Fibroblast of skin of scalp (primary cell): ENCODE measurements around the gene LRRC70.
A peak's percentile ranks its signal among the peaks of the same experiment; 100 is the strongest.

ENCODE experiments used
- DNase-seq: peaks from one replicate; pipeline ENCODE4 v3.0.0-alpha.2; 2013

The LRRC70 gene

DNA sequence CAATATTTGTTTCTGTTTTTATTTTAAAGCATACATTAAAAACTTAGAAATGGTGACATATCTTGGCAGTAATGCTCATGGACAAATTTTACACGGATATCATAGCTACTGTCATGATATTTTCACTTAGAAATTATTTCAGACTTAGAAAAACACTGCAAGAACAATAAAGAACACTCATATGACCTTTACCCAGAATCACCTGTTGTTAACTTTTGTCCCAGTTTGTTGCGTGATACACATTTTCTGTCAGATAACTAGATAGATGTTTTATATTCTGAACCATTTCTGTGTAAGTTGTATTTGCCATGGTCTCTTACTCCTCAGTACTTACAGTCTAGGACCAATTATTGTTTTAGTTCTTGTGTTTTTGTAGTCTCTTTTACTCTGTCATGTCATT lies 3.6 kb upstream of the LRRC70 start:
- no peak for DNase-seq

GRCh38 chr5:62575489-62575888 lies 3.1 kb upstream of the LRRC70 start:
- DNase-seq, result no peak

DNA sequence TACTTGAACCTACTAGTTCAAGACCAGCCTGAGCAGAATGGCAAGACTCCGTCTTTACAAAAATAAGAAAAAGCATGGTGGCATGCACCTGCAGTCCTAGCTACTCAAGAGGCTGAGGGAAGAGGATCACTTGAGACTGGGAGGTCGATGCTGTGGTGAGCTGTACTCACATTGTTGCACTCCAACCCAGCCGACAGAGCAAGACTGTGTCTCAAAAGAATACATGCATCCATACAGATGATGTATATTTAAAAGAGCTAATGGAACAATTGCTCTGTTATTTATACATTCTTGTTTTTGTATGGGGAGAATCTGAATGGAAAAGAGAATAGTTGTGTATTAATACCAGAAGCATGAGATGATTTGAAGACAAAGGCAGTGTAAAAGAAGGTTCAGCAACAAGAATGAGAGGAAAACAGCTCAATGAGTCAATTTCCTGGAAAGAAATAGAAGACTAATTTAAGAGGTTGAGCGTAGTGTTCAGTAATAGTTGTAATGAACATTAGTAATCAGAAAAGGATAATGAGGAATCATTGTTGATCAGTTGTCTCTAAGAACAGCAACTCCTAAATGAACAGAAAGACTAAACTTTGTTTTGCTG lies 1.9 kb upstream of the LRRC70 start:
- no peak for DNase-seq

DNA sequence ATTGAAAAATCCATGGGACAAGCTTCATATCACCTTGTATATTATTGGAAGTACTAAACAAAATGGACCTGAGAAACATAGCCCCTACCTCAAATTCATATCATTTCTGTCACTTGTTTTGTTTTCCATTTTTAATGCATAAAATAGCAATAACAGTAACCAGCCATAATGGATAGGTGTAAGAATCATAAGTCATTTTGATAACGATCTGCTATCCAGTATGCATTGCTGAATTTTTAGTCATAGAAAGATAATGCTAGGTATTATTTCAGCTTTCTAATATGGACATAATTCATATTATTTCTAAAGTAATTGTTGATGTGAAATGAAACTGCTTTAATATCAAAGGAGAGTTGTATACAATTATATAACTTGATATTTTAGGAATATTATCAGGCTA lies 1.1 kb upstream of the LRRC70 start:
- no peak for DNase-seq

DNA sequence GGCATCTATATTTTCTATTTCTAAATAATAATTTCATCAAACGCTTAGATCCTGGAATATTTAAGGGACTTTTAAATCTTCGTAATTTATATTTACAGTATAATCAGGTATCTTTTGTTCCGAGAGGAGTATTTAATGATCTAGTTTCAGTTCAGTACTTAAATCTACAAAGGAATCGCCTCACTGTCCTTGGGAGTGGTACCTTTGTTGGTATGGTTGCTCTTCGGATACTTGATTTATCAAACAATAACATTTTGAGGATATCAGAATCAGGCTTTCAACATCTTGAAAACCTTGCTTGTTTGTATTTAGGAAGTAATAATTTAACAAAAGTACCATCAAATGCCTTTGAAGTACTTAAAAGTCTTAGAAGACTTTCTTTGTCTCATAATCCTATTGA lies 1.1 kb downstream of the LRRC70 start:
- no peak for DNase-seq

DNA sequence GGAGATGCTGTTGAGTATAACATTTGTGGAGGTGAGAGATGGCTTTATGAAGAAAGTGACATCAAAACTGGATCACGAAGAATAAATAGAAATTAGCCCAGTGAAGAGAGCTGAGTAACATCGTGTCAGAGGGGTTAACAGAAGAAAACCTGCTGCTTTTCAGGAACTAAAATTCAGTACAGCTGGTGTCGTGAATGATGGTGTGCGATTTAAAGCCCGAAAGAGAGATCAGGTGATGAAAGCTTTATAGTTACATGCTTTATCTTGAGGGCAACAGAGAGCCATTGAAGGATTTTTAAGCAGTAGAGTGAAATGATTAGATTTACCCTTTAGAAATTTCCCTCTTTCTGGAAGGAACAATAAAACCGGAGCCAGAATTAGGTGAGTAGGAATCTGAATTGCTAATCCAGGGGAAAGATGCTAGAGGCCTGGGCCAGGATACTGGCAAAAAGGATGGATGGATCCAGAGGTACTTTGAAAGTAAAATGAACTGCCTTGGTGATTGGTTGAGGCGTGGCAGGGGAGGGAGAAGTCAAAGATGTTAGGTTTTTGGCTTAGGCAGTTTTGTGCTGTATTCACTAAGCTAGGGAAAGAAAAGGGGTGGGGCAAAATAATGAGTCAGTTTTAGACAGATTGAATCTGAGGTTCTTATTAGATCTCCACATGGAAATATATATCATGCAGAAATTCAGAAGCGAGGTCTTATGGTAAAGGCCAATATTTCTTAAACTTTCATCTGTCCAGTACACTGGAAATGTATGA lies 3.4 kb downstream of the LRRC70 start:
- DNase-seq, result no peak

- DNase-seq, result no peak
Observed at GRCh38 chr5:62584391-62584790, 5.8 kb downstream of the LRRC70 start.

DNA sequence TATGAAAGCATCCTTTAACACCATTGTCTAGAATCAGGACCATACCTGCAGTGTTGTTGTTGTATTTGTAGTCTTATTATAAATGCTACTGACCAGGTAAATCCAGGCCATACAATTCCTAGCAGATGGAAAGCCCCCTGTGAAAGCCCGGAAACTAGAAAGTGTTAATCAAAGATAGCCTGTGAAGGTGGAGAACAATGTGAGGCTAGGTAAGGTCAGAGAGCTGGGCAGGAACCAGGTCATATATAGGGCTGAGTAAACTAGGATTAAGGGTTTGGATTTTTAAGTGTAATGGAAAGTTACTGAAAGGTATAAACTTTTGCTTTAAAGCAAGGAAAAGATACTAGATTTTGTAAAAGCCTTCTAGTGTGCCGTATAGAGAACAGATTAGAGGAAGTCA lies 6.7 kb downstream of the LRRC70 start:
- no peak for DNase-seq

GRCh38 chr5:62585751-62586150 lies 7.1 kb downstream of the LRRC70 start:
- no peak for DNase-seq

GRCh38 chr5:62587737-62588136 lies 9.1 kb downstream of the LRRC70 start:
- DNase-seq, result no peak

DNA sequence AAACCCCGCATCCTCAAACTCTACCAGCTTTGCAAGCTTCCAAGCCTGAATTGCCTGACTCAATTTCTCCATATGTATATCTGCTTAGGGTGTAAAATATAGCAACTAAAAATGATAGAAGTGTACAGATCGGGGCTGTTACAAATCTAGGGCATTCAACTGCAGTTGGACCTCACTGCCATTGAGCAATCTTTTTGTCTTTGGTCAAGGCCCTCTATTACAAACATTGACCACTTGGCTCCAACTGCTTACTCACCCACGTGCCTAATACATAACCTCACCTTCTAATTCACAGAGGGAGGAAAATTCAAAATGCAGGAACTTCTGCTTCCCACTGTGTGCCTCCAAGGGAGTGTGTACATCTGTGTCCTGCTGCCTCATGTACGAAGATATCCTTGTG lies 10.0 kb downstream of the LRRC70 start:
- no peak for DNase-seq

DNA sequence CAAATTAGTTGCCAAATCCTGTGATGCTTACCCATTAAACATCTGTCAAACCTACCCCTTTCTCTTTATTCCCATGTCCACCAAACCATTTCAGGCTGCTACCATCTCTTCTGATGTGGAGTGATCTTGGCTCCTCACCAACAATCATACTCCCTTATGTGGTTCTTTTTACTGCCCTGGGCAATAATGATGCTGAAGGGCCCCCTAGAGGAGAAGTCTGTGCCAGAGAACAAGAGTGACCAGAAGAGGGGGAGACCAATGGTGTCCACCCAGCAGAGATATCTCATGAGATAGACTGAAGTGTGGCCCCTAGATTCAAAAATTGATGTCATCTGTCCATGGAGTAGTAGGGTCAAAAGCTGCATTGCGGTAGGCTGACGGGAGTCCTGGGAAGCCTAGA lies 10.9 kb downstream of the LRRC70 start:
- DNase-seq, result no peak

DNA sequence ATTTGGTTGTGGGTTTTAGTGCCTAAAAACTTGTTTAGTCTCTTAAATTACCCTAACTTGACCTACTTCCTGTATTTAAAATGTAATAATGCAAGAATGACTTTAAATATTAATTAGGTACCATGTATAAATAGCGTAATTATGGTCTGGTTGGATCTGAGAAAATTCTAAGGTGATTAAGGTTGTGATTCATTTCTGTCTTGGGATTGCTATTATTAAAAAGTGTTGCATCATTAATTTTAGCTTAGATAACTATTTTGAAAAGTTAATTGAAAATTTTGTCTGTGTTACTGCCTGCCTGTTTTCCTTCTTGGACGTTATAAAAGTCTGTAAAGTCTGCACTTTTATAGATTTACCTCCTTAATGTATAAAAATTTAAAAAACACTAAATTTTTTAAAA lies 11.8 kb downstream of the LRRC70 start:
- DNase-seq, result no peak

- DNase-seq, result no peak
Observed at GRCh38 chr5:62592558-62592957, 13.9 kb downstream of the LRRC70 start.

- DNase-seq, result no peak
Observed at GRCh38 chr5:62593331-62593730, 14.7 kb downstream of the LRRC70 start.

DNA sequence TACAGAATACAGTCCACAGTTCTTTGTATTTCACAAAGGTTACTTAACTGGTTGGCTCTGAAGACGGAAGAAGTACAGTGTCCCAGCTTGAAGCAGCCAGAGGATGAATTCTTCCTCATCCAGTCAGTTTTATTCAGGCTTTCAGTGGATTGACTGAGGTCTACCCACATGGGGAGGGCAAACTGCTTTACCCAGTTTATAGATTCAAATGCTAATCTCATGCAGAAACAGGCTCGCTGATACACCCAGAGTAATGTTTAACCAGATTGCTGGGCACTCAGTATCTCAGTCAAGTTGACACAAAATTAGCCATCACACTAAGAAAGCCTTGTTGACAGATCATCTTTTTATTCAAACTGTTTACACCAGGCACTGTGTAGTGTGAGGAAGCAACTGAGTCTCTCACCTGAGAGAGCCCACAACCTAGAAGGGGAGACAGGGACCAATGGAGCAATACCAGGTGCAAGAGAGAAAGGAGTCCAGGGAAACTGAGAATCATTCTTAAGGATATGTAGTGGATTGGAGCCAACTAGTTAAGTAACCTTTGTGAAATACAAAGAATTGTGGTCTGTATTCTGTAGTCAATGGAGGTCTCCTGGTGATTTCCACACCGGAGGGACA lies 15.9 kb downstream of the LRRC70 start:
- no peak for DNase-seq

DNA sequence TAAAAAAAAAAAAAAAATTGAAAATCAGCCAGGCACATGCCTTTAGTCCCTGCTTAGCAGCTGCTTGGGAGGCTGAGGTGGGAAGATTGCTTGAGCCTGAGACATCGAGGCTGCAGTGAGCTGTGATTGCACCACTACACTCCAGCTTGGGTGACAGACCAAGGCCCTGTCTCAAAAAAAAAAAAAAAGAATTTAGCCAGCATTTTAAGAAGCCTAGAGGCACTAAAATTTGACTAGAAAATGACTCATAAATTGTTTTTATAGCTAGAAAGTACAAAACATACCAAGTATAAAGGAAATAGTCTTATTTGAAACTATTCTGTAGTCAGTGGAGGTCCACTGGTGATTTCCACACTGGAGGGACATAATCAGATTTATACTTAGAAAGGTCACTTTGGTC lies 17.5 kb downstream of the LRRC70 start:
- DNase-seq, result peak; percentile 31

DNA sequence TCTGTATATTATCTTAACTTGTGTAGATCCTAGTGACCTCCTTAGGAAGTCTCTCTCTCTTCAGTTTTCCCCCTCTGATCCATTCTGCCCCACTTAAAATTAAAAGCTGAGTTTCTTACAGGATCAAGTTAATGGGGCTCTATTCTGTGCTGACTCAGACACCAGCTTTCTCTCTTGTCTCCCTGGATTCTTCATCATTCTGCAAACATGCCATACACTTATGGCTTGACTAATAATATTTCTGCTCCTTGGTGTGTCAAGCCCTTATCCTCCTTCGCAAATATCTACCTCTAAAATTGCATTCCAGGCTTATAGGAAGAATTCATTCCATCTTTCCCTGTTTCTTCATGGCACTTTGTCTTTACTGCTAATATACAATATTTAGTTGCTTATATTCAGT lies 18.1 kb downstream of the LRRC70 start:
- DNase-seq, result no peak

DNA sequence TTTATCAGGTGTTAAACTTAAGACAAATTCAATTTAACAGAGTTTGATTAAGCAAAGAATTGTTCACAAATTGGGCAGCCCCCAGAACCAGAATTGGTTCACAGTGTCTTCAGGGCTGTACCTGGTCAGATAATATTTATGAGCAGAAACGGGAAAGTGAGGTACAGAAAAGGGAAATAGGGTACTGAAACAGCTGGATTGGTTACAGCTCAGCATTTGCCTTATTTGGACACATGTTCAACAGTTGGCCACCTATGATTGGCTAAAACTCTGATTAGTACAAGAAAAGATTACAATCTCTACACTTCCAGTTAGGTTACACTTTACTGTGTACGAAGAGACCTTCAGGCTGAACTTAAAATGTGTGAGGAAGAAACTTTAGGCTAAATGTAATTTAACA lies 18.7 kb downstream of the LRRC70 start:
- no peak for DNase-seq

DNA sequence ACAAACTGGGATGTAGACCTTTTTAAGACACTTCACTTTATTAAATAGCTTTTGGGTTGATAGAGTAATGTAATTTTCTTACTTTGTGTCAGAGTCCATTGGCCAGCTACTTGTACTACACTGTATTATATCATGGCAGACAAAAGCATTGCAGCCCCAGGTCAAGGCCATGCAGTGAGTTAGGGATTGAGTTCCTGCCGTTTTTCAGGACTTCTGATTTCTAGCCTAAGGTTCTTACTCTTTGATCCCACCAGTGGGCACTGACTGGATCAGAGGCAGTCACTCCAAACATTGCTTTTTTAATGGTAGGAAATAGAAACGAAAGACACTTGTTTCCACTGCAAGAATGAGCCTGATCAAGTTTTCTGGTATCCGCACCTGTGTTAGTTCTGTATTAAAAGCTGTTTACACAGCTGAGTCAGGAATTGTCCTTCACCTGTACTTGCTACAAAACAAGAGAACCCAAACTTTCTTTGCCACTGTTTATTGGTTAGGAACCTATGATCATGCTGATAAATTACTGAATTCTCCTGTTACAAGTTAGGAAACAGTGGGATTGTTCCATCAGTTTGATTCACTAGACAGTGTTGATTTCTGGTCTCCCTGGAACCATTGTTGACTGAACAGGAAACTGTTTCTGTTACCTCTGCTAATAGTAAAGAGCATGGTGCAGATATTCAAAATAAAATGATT lies 22.1 kb downstream of the LRRC70 start:
- DNase-seq, result no peak

- no peak for DNase-seq
Observed at GRCh38 chr5:62603934-62604333, 25.3 kb downstream of the LRRC70 start.

- no peak for DNase-seq
Observed at GRCh38 chr5:62605638-62606037, 27.0 kb downstream of the LRRC70 start.

- DNase-seq, result peak; percentile 15
Observed at GRCh38 chr5:62606878-62607277, 28.3 kb downstream of the LRRC70 start.

GRCh38 chr5:62607615-62608014 lies 29.0 kb downstream of the LRRC70 start:
- no peak for DNase-seq
